GM19099 (cell line): ENCODE results near the gene DDX51.

Experiments used
- POLR2A ChIP-seq: IDR thresholded peaks from 3 replicates; pipeline ENCODE4 v1.6.1; 2011; ENCODE audit warnings: low read depth; ENCODE audit not compliant: insufficient read length; ENCODE audit errors: extremely low read depth

Gene DDX51

GRCh38 chr12:132146098-132146497 is 2.0 kb upstream of the DDX51 start:
- no peak for TF ChIP-seq POLR2A

- TF ChIP-seq POLR2A: no peak
Observed at GRCh38 chr12:132145334-132145733, 1.2 kb upstream of the DDX51 start.

GRCh38 chr12:132144810-132145168 is 670 bp upstream of the DDX51 start:
- no peak for TF ChIP-seq POLR2A

- no peak for TF ChIP-seq POLR2A
Observed at GRCh38 chr12:132143336-132144071, 615 bp downstream of the DDX51 start.

GRCh38 chr12:132142679-132143335 is 1.3 kb downstream of the DDX51 start:
- no peak for TF ChIP-seq POLR2A

GRCh38 chr12:132141976-132142678 is 2.0 kb downstream of the DDX51 start:
- no peak for TF ChIP-seq POLR2A

GRCh38 chr12:132140918-132141841 is 2.9 kb downstream of the DDX51 start:
- TF ChIP-seq POLR2A: no peak

GRCh38 chr12:132140501-132140900 is 3.6 kb downstream of the DDX51 start:
- no peak for TF ChIP-seq POLR2A

- no peak for TF ChIP-seq POLR2A
Observed at GRCh38 chr12:132139912-132140311, 4.2 kb downstream of the DDX51 start.

- TF ChIP-seq POLR2A: no peak
Observed at GRCh38 chr12:132138941-132139871, 4.9 kb downstream of the DDX51 start.

GRCh38 chr12:132137483-132138125 is 6.5 kb downstream of the DDX51 start:
- no peak for TF ChIP-seq POLR2A

- no peak for TF ChIP-seq POLR2A
Observed at GRCh38 chr12:132133952-132134652, 10.0 kb downstream of the DDX51 start.
